K562 (cell line): ENCODE measurements around the gene RAB3GAP1. TPM values are rescaled to one million over a fixed set of nuclear protein-coding genes. Genes with fewer than 3 reads are reported as not detected.

Experiments used
- ATAC-seq: fragments of 200-7000 bp; cut with Tn5 transposase; 3 replicates; pipeline ENCODE4 v1.9.1; 2020; ENCODE audit warnings: moderate library complexity
- BruUV-seq: library from RNA; stranded (reverse); fragments of 400-500 nt; replicated peaks from 2 replicates; lab custom pipeline; 2021; lab: Mats Ljungman, UMichigan
- CTCF ChIA-PET: fragments of 300-600 bp; formaldehyde crosslinking; extraction: SDS; loops from one replicate; lab custom pipeline; 2021; ENCODE audit warnings: low intra/inter-chr PET ratio; lab: Yijun Ruan, JAX
- POLR2A ChIA-PET: fragments of 300-600, 350-650 bp; sonication (Branson Sonifier 250); formaldehyde crosslinking; extraction: SDS; loops from one replicate; lab custom pipeline; 2021; ENCODE audit warnings: antibody characterized with exemption, inconsistent platforms; lab: Yijun Ruan, JAX
- DNase-seq, 4 experiments: peaks; one replicate each; pipeline versions ENCODE4 v3.0.0 to v3.0.0-alpha.2; 2011 to 2018; ENCODE audit warnings: low spot score in 3 of 4, mixed read lengths in 3 of 4; ENCODE audit errors: extremely low read depth in 1 of 4
- FAIRE-seq: peaks from 2 replicates; lab custom pipeline; 2011; peaks lifted over from hg19 to GRCh38; lab: Jason Lieb, UNC
- H2AFZ ChIP-seq: 2 replicates; pipeline ENCODE4 v1.6.0; 2011; ENCODE audit warnings: low read depth, low read length, control low read depth, inconsistent platforms
- H3K27ac ChIP-seq: fragments of 200-600 bp; 3 replicates; pipeline ENCODE4 v1.8.0; 2011; ENCODE audit warnings: low read depth, mild to moderate bottlenecking, control low read depth, inconsistent platforms, low read length, moderate library complexity, mixed read lengths; ENCODE audit errors: extremely low read depth
- H3K27me3 ChIP-seq, 2 experiments: fragments of 300-600 bp in 1 of 2; 2 replicates in 1 of 2; 3 replicates in 1 of 2; pipeline versions ENCODE4 v1.6.0 to v1.8.0; 2011; ENCODE audit warnings: inconsistent platforms in 2 of 2, low read length in 2 of 2, mild to moderate bottlenecking in 1 of 2, mixed read lengths in 1 of 2, moderate library complexity in 1 of 2; ENCODE audit not compliant: control insufficient read depth in 2 of 2, insufficient read depth in 2 of 2
- H3K36me3 ChIP-seq: fragments of 300-600 bp; 3 replicates; pipeline ENCODE4 v1.8.0; 2011; ENCODE audit warnings: mild to moderate bottlenecking, low read length, inconsistent platforms; ENCODE audit not compliant: control insufficient read depth, insufficient read depth
- H3K4me1 ChIP-seq, 2 experiments: fragments of 200-600 bp in 1 of 2; replicated peaks in 1 of 2; 2 replicates in 1 of 2; 3 replicates in 1 of 2; pipeline versions ENCODE4 v1.5.1 to v1.8.0; 2011; ENCODE audit warnings: inconsistent platforms in 2 of 2, low read length in 2 of 2, mild to moderate bottlenecking in 1 of 2, mixed read lengths in 1 of 2, moderate library complexity in 1 of 2; ENCODE audit not compliant: control insufficient read depth in 2 of 2, insufficient read depth in 2 of 2
- H3K4me2 ChIP-seq: 2 replicates; pipeline ENCODE4 v1.6.1; 2011; ENCODE audit warnings: low read length, control low read depth, inconsistent platforms, mixed read lengths; ENCODE audit not compliant: insufficient read depth
- H3K4me3 ChIP-seq: fragments of 200-600 bp; sonication (generic), shearing (Covaris generic); 2 replicates; pipeline ENCODE4 v1.5.1; 2016; ENCODE audit warnings: control low read depth, inconsistent platforms
- H3K79me2 ChIP-seq: fragments of 200-600 bp; 3 replicates; pipeline ENCODE4 v1.8.0; 2011; ENCODE audit warnings: low read length, inconsistent platforms; ENCODE audit not compliant: control insufficient read depth, insufficient read depth
- H3K9ac ChIP-seq, 2 experiments: 2 replicates each; pipeline versions ENCODE4 v1.6.0 to v1.6.1; 2011; ENCODE audit warnings: low read depth in 2 of 2, low read length in 2 of 2, control low read depth in 1 of 2, inconsistent platforms in 1 of 2, mild to moderate bottlenecking in 1 of 2, mixed read lengths in 1 of 2; ENCODE audit not compliant: insufficient read depth in 1 of 2
- H3K9me1 ChIP-seq: one replicate; pipeline ENCODE4 v1.6.0; 2011; ENCODE audit warnings: inconsistent platforms, mild to moderate bottlenecking, low read length, moderate library complexity; ENCODE audit not compliant: control insufficient read depth, insufficient read depth
- H3K9me3 ChIP-seq: replicated peaks from 2 replicates; pipeline ENCODE4 v1.5.1; 2011; ENCODE audit warnings: low read depth, low read length, inconsistent platforms; ENCODE audit not compliant: control insufficient read depth, insufficient read depth
- H4K20me1 ChIP-seq: replicated peaks from 2 replicates; pipeline ENCODE4 v1.6.1; 2011; ENCODE audit warnings: low read length, inconsistent platforms, mixed read lengths; ENCODE audit not compliant: control insufficient read depth, insufficient read depth
- BRF2 ChIP-seq: IDR thresholded peaks from 3 replicates; pipeline ENCODE4 v1.6.1; 2011; ENCODE audit warnings: borderline replicate concordance, mild to moderate bottlenecking; ENCODE audit not compliant: insufficient read length, insufficient read depth
- CBX5 ChIP-seq: IDR thresholded peaks from 2 replicates; pipeline ENCODE4 v1.6.1; 2014; ENCODE audit warnings: low read depth, borderline replicate concordance
- EP300 ChIP-seq: IDR thresholded peaks from 2 replicates; pipeline ENCODE4 v1.6.1; 2012; ENCODE audit warnings: low read length, improper control_type of control experiment
- JUNB ChIP-seq: fragments of 450-650 bp; formaldehyde crosslinking; conservative IDR thresholded peaks from 2 replicates; pipeline ENCODE4 v1.4.0; 2020; ENCODE audit warnings: mild to moderate bottlenecking
- JUND ChIP-seq, 2 experiments: IDR thresholded peaks; 2 replicates in 1 of 2; 3 replicates in 1 of 2; pipeline ENCODE4 v1.6.1; 2011; ENCODE audit warnings: borderline replicate concordance in 2 of 2, low read depth in 2 of 2, low read length in 2 of 2, improper control_type of control experiment in 1 of 2, missing biosample characterization in 1 of 2, missing genetic modification characterization in 1 of 2, missing genetic modification reagents in 1 of 2
- RFX5 ChIP-seq: IDR thresholded peaks from 2 replicates; pipeline ENCODE4 v1.6.1; 2011; ENCODE audit warnings: low read depth, mild to moderate bottlenecking, improper control_type of control experiment, low read length
- SAP30 ChIP-seq: fragments of 200-600 bp; sonication (generic); IDR thresholded peaks from 2 replicates; pipeline ENCODE4 v1.6.1; 2012; ENCODE audit warnings: borderline replicate concordance, low read depth, mild to moderate bottlenecking, moderate library complexity, low read length, control low read depth, inconsistent platforms; ENCODE audit not compliant: insufficient read depth, poor library complexity, severe bottlenecking
- SMAD3 ChIP-seq: fragments of 450-650 bp; formaldehyde crosslinking; conservative IDR thresholded peaks from 2 replicates; pipeline ENCODE4 v1.4.0; 2020; ENCODE audit warnings: mild to moderate bottlenecking
- THAP7 ChIP-seq: fragments of 250-450 bp; sonication (Bioruptor Pico); IDR thresholded peaks from 2 replicates; pipeline ENCODE4 v1.5.0; 2021
- ZBTB11 ChIP-seq, 3 experiments: fragments of 200-800 bp in 1 of 3; fragments of 250-450 bp in 1 of 3; fragments of 450-650 bp in 1 of 3; sonication (Bioruptor Pico) in 1 of 3; sonication (Bioruptor generic) in 1 of 3; formaldehyde crosslinking in 1 of 3; IDR thresholded peaks; 2 replicates each; pipeline versions ENCODE4 v1.6.1 to v1.8.0; 2016 to 2022; ENCODE audit warnings: mild to moderate bottlenecking in 2 of 3, missing genetic modification characterization in 2 of 3, missing compliant biosample characterization in 1 of 3, moderate library complexity in 1 of 3
- ZFX ChIP-seq: sonication (generic); formaldehyde crosslinking; IDR thresholded peaks from 2 replicates; pipeline ENCODE4 v1.8.0; 2022; ENCODE audit warnings: mild to moderate bottlenecking, missing genetic modification reagents, moderate library complexity
- WGBS: fragments of 100-300 bp; shearing (Covaris generic); methylation state at CpG from one replicate; pipeline ENCODE4 v1.1.6; 2016; ENCODE audit warnings: low coverage, mixed read lengths; ENCODE audit not compliant: insufficient coverage; ENCODE audit errors: missing lambda C conversion rate; 5-methylcytosine and 5-hydroxymethylcytosine counted together
- in situ Hi-C: fragments of 300-500 bp; cut with MboI; formaldehyde crosslinking; loops from 4 replicates; pipeline ENCODE4 v1.15.0; 2018; ENCODE audit warnings: inconsistent platforms, mixed read lengths
- intact Hi-C: fragments of 100-400 bp; cut with micrococcal nuclease; formaldehyde crosslinking; loops from 2 replicates; pipeline ENCODE4 v1.14.2; 2022
- polyA plus RNA-seq, 8 experiments: library from polyadenylated mRNA; depleted of rRNA in 4 of 8; stranded (reverse) in 5 of 8; unstranded in 3 of 8; fragments of >200 nt; fragmentation: Nextera tagmentation in 2 of 8; fragmentation: Illumina TruSeq in 1 of 8; extraction: Ambion mirVana in 2 of 8; extraction: Trizol in 1 of 8; gene quantifications; 2 replicates each; pipeline versions ENCODE4 v1.2.1 to v1.2.3, GENCODE V29; 2011 to 2014; ENCODE audit warnings: inconsistent platforms in 1 of 8, missing spikeins in 1 of 8
- total RNA-seq, 7 experiments: library from RNA; depleted of rRNA in 6 of 7; stranded (reverse); fragments of >200 nt in 6 of 7; fragmentation: Illumina TruSeq in 2 of 7; extraction: Trizol in 2 of 7; gene quantifications; 2 replicates each; pipeline versions ENCODE4 v1.2.1 to v1.2.3, GENCODE V29; 2011 to 2021; ENCODE audit warnings: low replicate concordance in 1 of 7

RAB3GAP1 gene
- total and polyA plus RNA-seq, 9 of the 15 experiments (the other 6 are each of a cell fraction or from before 2014, with no cell fraction given) = 15.5 to 48.6 (median 33.0) TPM

DNA sequence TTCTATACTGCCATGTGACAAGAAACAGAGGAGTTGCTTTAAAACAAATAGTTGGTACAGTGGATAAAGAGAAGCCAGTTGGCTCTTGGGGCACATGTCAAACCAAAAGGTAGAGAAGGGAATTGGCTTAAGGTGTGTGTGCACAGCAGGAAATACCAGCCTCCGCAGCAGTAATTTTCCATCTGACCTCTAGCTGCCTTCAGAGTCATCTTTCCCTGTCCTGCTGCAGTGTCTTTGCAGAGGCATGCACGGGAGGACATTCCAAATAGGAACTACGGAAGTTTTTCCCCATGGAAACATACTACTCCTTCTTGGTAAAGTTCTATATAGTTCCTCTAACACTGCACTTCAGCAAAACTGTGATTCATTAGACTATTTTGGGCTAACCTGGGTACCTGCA, 99.5 kb downstream of the RAB3GAP1 start:
- 96% methylated on average over 3 of the region's 3 CpGs for WGBS
- no peak for FAIRE-seq
- intact Hi-C loops = no loop called here

More for the DNA sequence above, 99.5 kb downstream of the RAB3GAP1 start:
- Histone ChIP-seq H3K27me3 (no peaks in the 10 kb centered on the region), H3K36me3 (peaks cover 64% of the 10 kb centered on the region), H3K9me1 (no peaks in the 10 kb centered on the region), H3K4me3 (no peak overlapping the region), H3K4me1 (no peaks in the 10 kb centered on the region), H3K9ac (no peak overlapping the region), H2AFZ (no peak overlapping the region), H3K9me3 (no peaks in the 10 kb centered on the region), H4K20me1 (no peaks in the 10 kb centered on the region), H3K4me2 (no peak overlapping the region), H3K79me2 (no peaks in the 10 kb centered on the region), H3K27ac (no peak overlapping the region)
- no TSS peak for BruUV-seq
- ChIA-PET CTCF (no interaction called here), POLR2A (no interaction called here)
- ATAC-seq = no peak
- no peak for DNase-seq
- in situ Hi-C loops = no loop called here
- TF ChIP-seq EP300 (no peak), ZBTB11 (CRISPR knock-in tag; IDR thresholded peaks at IDR 0.05) (no peak), BRF2 (no peak), SAP30 (no peak), RFX5 (no peak), SMAD3 (CRISPR knock-in tag) (no peak), ZFX (CRISPR knock-in tag) (no peak), THAP7 (no peak), JUND (IDR thresholded peaks at IDR 0.05; ENCODE audit: borderline replicate concordance, low read depth, low read length) (no peak), JUND (tag; IDR thresholded peaks at IDR 0.05; ENCODE audit: borderline replicate concordance, low read depth, low read length) (no peak), JUNB (no peak), CBX5 (no peak)
